Stimulated activated CD8-positive, alpha-beta memory T cell treated with anti-CD3 and anti-CD28 coated beads, Interleukin-12 subunit alpha, Interleukin-12 subunit beta, amount 100 ng/mL, for 24 hours (primary cell): ENCODE results near the gene CTSF.
A peak's percentile ranks its signal among the peaks of the same experiment; 100 is the strongest.
"Not testable (repeated sequence)": the region's sequence is repeated elsewhere in the genome, so short reads cannot be mapped to it uniquely, and the experiment has no call there.

Experiments used
- DNase-seq: peaks from one replicate; pipeline ENCODE4 v3.0.0-alpha.2; 2020; ENCODE audit errors: extremely low read depth

CTSF gene

GRCh38 chr11:66589996-66590675 lies 21.7 kb upstream of the CTSF start:
- no peak for DNase-seq

DNA sequence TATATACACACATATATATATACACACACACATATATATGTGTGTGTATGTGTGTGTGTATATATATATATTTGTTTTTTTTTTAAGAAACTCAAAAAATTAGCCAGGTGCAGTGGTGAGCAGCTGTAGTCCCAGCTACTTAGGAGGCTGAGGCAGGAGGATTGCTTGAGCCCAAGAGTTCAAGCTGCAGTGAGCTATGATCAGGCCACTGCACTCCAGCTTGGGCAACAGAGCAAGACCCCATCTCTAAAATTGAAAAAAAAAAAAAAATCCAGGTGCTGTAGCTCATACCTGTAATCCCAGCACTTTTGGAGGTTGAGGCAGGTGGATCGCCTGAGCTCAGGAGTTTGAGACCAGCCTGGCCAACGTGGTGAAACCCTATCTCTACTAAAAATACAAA lies 20.9 kb upstream of the CTSF start:
- not testable (repeated sequence) for DNase-seq

- DNase-seq, result no peak
Observed at GRCh38 chr11:66586136-66586535, 17.7 kb upstream of the CTSF start.

DNA sequence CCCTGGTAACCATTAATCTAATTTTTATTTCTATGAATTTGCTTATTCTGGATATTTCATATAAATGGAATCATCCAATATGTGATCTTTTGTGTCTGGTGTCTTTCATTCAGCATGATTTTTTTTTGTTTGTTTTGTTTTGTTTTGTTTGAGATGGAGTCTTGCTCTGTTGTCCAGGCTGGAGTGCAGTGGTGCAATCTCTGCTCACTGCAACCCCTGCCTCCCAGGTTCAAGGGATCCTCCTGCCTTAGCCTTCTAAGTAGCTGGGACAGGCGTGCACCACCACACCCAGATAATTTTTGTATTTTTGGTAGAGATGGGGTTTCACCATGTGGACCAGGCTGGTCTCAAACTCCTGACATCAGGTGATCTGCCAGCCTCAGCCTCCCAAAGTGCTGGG lies 17.0 kb upstream of the CTSF start:
- not testable (repeated sequence) for DNase-seq

- not testable (repeated sequence) for DNase-seq
Observed at GRCh38 chr11:66582565-66583147, 14.2 kb upstream of the CTSF start.

DNA sequence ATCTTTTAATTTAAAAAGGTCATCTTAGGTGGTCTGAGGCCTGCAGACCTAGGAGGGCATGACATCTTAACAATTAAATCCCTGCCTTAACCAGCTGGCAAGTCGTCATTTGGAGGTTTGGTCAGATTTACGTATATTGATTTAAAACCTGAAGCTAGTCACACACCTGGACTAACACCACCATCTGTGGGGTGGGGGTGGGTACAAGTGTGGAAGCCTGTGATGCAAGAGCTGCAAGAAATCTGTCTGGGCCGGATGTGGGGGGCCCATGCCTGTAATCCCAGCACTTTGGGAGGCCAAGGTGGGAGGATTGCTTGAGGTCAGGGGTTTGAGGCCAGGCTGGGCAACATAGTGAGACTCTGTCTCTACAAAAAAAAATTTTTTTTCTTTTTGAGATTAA lies 12.9 kb upstream of the CTSF start:
- DNase-seq, result no peak

DNA sequence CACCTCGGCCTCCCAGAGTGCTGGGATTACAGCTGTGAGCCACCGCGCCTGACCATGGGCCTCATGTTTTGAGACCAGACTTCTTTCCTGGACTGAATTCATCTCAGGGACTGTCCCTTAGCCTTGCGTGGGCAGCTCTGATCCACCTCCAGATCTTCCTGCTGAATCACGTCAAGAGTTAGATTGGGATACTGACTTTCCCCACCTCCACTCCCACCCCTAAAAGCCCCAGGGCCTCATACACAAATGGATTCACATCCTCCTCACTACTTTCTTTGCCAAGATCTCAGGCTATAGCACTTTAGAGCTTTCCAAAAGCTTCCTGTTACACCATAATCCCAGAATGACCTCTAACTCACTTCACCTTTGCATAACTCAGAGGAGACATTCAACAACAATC lies 12.4 kb upstream of the CTSF start:
- no peak for DNase-seq

- DNase-seq, result peak; percentile 59
Observed at GRCh38 chr11:66579017-66579606, 10.7 kb upstream of the CTSF start.

- DNase-seq, result no peak
Observed at GRCh38 chr11:66570850-66571180, 2.4 kb upstream of the CTSF start.

DNA sequence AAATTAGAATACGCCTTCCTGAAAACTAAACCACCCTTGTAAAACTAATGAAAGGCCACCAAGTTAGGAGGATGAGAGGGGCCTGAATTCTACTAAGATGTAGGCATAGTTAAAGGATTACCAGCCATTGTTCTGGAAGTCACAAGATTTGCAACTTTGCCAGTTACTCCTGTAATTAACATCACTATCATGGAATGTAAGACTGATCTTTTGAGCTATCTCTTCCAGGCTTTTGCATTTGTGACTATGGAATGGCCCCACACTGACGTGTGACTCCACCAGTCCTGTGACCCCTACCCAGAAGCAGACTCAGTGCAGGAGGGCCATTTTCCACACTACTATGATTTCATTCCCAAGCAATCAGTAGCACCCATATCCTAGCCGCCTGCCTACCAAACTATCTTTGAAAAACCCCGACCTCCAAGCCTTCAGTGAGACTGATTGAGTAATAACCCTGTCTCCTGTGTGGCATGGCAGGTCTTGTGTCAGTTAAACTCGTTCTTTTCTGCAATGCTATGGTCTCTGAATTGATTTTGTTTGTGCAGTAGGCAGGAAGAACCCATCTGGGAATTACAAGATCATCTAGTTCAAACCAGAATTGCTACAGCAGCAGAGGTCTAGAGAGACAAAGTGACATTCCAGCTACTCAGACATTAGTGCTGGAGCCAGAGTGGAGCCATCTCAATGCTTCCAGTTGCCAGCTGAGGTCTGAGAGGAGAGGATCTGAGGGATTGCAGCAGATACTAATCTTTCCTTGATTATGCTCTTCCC lies 1.9 kb upstream of the CTSF start:
- DNase-seq, result no peak

DNA sequence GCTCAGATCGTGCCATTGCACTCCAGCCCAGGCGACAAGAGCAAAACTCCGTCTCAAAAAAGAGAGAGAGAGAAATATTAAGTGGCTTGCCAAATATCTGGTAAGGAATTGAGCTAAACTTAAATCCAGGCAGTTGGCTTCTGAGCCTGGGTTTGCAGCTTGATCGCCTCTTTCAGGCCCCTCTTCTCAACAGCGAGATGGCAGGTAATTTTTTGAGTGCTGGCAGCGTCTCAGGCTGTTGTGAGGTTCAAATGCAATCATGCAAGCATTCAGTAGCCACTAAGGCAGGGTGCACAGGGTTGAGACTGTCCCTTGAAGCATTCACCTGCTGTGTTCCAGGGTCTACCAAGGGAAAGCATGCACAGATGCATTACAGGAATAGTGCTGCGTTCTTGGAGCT lies 670 bp upstream of the CTSF start:
- DNase-seq, result no peak

GRCh38 chr11:66567787-66568123 lies 651 bp downstream of the CTSF start:
- DNase-seq, result no peak

GRCh38 chr11:66566221-66566620 lies 2.2 kb downstream of the CTSF start:
- no peak for DNase-seq

DNA sequence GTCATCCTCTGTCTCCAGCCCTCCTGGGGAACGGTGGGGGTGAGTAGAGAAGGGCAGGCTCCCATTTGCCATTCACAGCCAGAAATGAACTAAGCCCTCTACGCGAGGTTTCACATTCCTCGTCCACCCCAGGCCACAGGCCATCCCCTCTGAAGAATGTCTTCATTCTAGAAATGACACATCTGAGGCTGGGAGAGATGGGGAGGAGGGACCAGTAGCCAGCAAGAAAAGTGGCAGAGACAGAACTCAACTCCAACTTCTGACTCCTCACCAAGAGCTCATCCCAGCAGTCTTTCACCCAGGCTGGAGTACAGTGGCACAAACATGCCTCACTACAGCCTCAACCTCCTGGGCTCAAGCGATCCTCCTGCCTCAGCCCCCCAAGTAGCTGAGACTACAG lies 3.4 kb downstream of the CTSF start:
- DNase-seq, result no peak

DNA sequence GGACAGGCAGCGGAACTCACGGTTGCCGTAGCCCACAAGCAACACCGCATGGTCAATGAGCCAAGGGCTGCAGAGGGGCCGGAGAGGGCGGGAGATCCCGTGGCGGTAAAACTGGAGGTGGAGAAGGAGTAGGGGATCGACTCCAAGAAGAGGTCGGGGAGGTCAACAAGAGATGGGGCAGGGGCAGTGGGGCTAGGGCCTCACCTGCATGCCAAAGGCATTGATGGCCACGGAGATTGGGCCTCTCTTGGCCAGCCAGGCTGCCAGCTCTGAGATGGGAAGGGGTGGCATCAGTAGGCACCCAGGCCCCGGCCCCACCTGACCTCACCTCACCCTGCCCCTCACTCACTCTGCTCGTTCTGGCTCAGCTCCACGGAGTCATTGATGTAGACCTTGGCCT lies 3.9 kb downstream of the CTSF start:
- no peak for DNase-seq

DNA sequence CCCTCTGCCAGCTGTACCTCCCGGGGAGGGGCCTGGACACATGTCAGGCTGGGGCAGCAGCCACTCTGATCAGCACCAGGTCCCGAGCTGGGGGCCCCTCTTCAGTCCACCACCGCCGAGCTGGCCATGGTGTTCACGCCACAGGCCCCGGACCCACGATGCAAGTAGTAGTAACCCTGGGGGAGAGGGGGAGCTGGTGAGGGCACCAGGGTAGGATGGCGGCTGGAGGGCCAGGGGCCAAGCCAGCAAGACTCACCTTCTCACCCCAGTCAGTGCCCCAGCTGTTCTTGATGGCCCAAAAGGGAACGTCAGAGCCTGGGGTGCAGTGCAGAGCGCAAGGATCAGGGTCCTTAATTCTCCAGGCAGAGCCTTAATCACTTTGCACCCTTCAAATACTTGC lies 4.6 kb downstream of the CTSF start:
- no peak for DNase-seq

DNA sequence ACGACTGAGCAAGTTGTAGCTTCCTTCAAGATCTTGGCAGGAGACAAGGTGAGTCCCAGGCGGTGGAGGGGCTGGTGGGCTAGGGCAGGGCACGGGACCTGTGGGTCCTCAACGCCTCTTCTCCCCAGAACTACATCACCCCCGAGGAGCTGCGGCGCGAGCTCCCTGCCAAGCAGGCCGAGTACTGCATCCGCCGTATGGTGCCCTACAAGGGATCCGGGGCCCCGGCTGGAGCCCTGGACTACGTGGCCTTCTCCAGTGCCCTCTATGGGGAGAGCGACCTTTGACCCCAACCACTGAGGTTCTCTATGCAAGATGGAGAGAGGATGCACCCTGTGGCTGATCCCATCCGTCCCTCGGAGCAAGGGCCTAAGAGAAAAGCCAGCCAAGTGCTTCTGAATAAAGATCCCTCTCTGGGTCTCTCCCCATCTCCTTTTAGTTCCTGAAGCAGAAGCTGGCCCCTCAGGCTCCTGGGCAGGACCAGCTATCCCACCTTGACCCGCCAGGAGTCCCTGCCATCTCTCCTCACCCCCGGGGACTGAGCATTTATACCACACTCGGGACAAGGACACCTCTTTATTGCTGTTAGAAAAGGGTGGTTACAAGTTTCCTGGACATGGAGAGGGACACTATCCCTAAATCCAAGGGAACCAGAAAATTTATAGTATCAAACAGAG lies 5.4 kb downstream of the CTSF start:
- no peak for DNase-seq

GRCh38 chr11:66562275-66562674 lies 6.1 kb downstream of the CTSF start:
- DNase-seq, result no peak

GRCh38 chr11:66561975-66562248 lies 6.5 kb downstream of the CTSF start:
- no peak for DNase-seq

- no peak for DNase-seq
Observed at GRCh38 chr11:66561178-66561974, 7.0 kb downstream of the CTSF start.

DNA sequence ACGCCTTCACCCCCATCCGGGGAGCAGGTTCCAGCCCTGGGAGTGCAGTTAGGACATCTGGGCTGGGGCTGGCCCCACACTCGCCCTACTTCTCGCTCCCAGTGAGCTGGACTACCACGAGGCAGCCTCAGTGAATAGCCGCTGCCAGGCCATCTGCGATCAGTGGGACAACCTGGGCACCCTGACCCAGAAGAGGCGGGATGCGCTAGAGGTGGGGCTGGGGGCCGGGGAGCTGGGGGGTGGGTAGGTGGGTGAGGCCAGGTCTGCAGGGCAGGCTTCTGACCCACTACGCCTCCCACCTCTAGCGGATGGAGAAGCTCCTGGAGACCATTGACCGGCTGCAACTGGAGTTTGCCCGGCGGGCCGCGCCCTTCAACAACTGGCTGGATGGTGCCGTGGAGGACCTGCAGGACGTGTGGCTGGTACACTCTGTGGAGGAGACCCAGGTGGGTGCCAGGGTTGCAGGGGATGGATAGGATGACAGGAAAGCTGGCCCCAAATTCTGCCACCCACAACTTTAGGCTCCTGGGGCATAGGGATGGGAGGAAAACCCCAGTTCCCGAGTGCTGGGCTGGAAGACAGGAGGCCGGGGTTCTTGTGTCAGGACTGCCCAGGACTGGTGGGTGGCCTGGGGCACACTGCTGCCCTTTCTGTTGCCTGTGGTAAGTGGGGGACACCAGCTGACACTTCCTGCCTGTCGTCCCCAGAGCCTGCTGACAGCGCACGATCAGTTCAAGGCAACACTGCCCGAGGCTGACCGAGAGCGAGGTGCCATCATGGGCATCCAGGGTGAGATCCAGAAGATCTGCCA lies 8.3 kb downstream of the CTSF start:
- no peak for DNase-seq
